SK-N-SH treated with all-trans-retinoic acid at 6 μM for 48 hours (cell line): ENCODE measurements around the gene BBS1.

Experiments used
- ATAC-seq: fragments of 200-7000 bp; cut with Tn5 transposase; 3 replicates; pipeline ENCODE4 v1.9.1; 2020; ENCODE audit warnings: mild to moderate bottlenecking, moderate library complexity
- ARNTL ChIP-seq: fragments of 450-650 bp; formaldehyde crosslinking; IDR thresholded peaks from 2 replicates; pipeline ENCODE4 v1.5.0; 2020; ENCODE audit warnings: low read depth, mild to moderate bottlenecking, moderate library complexity, borderline replicate concordance
- BACH2 ChIP-seq: fragments of 250-450 bp; sonication (Bioruptor Pico); IDR thresholded peaks from 2 replicates; pipeline ENCODE4 v1.9.0; 2021; ENCODE audit warnings: mild to moderate bottlenecking, borderline replicate concordance
- CSDC2 ChIP-seq: fragments of 250-450 bp; sonication (Bioruptor Pico); IDR thresholded peaks from 2 replicates; pipeline ENCODE4 v1.5.0; 2020; ENCODE audit warnings: mild to moderate bottlenecking, moderate library complexity
- ESRRG ChIP-seq: fragments of 250-450 bp; sonication (Bioruptor Pico); IDR thresholded peaks from 2 replicates; pipeline ENCODE4 v1.6.1; 2021; ENCODE audit warnings: mild to moderate bottlenecking
- GLIS3 ChIP-seq: fragments of 250-450 bp; sonication (Bioruptor Pico); IDR thresholded peaks from 2 replicates; pipeline ENCODE4 v1.5.0; 2020; ENCODE audit warnings: mild to moderate bottlenecking, moderate library complexity
- ISL1 ChIP-seq: fragments of 250-450 bp; sonication (Bioruptor Pico); IDR thresholded peaks from 2 replicates; pipeline ENCODE4 v2.1.2; 2022; ENCODE audit warnings: mild to moderate bottlenecking, moderate library complexity
- OSR1 ChIP-seq: fragments of 250-450 bp; sonication (Bioruptor Pico); IDR thresholded peaks from 2 replicates; pipeline ENCODE4 v1.8.0; 2022; ENCODE audit warnings: moderate library complexity, mild to moderate bottlenecking, inconsistent platforms
- PATZ1 ChIP-seq: fragments of 250-450 bp; sonication (Bioruptor Pico); IDR thresholded peaks from 2 replicates; pipeline ENCODE4 v1.8.0; 2020; ENCODE audit warnings: mild to moderate bottlenecking, moderate library complexity, borderline replicate concordance
- POU6F1 ChIP-seq: fragments of 250-450 bp; sonication (Bioruptor Pico); IDR thresholded peaks from 2 replicates; pipeline ENCODE4 v1.8.0; 2021; ENCODE audit warnings: low read depth, mild to moderate bottlenecking, moderate library complexity, borderline replicate concordance
- PPARA ChIP-seq: fragments of 250-450 bp; sonication (Bioruptor Pico); IDR thresholded peaks from 2 replicates; pipeline ENCODE4 v1.5.0; 2020; ENCODE audit warnings: mild to moderate bottlenecking, borderline replicate concordance
- RARB ChIP-seq: fragments of 250-450 bp; sonication (Bioruptor Pico); IDR thresholded peaks from 2 replicates; pipeline ENCODE4 v1.8.0; 2021; ENCODE audit warnings: mild to moderate bottlenecking, moderate library complexity
- SNAI2 ChIP-seq: fragments of 250-450 bp; sonication (Bioruptor Pico); IDR thresholded peaks from 2 replicates; pipeline ENCODE4 v1.5.0; 2020; ENCODE audit warnings: mild to moderate bottlenecking, moderate library complexity
- TCF4 ChIP-seq: fragments of 250-450 bp; sonication (Bioruptor Pico); IDR thresholded peaks from 2 replicates; pipeline ENCODE4 v1.8.0; 2021; ENCODE audit warnings: mild to moderate bottlenecking, moderate library complexity, borderline replicate concordance
- TOX ChIP-seq: fragments of 250-450 bp; sonication (Bioruptor Pico); IDR thresholded peaks from 2 replicates; pipeline ENCODE4 v1.8.0; 2021; ENCODE audit warnings: mild to moderate bottlenecking, moderate library complexity, borderline replicate concordance
- ZFP3 ChIP-seq: fragments of 250-450 bp; sonication (Bioruptor Pico); IDR thresholded peaks from 2 replicates; pipeline ENCODE4 v1.5.0; 2020; ENCODE audit warnings: mild to moderate bottlenecking, moderate library complexity
- ZFP30 ChIP-seq: fragments of 450-650 bp; formaldehyde crosslinking; IDR thresholded peaks from 2 replicates; pipeline ENCODE4 v1.5.0; 2022; ENCODE audit warnings: mild to moderate bottlenecking, moderate library complexity
- ZNF565 ChIP-seq: fragments of 450-650 bp; formaldehyde crosslinking; conservative IDR thresholded peaks from 2 replicates; pipeline ENCODE4 v1.5.0; 2020; ENCODE audit warnings: low read depth, mild to moderate bottlenecking, moderate library complexity
- ZNF70 ChIP-seq: fragments of 450-650 bp; formaldehyde crosslinking; IDR thresholded peaks from 2 replicates; pipeline ENCODE4 v1.5.0; 2020; ENCODE audit warnings: mild to moderate bottlenecking, moderate library complexity
- TF ChIP-seq, protein P1 (sequence below): fragments of 250-450 bp; sonication (Bioruptor Pico); IDR thresholded peaks from 2 replicates; pipeline ENCODE4 v1.5.0; 2020; ENCODE audit warnings: mild to moderate bottlenecking, moderate library complexity
- TF ChIP-seq, protein P2 (sequence below): fragments of 250-450 bp; sonication (Bioruptor Pico); IDR thresholded peaks from 2 replicates; pipeline ENCODE4 v1.5.1; 2020; ENCODE audit warnings: low read depth, mild to moderate bottlenecking, moderate library complexity

Gene BBS1

DNA sequence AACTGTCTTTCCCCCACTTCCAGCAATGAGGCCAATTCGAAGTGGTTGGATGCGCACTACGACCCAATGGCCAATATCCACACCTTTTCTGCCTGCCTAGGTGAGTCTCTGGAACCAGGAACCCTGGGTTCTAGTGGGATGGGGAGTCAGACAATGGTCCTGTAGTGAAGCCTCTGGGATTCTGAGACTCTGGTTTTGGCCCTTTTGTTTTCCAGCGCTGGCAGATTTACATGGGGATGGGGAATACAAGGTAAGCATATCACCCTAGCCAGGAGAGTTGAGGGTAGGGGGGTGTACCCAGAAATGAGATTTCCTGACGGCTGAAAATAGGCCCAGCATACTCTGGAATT lies 530 bp downstream of the BBS1 start (continued):
- TF ChIP-seq POU6F1: no peak
- TF ChIP-seq ESRRG (CRISPR knock-in tag): no peak
- TF ChIP-seq, protein P1, sequence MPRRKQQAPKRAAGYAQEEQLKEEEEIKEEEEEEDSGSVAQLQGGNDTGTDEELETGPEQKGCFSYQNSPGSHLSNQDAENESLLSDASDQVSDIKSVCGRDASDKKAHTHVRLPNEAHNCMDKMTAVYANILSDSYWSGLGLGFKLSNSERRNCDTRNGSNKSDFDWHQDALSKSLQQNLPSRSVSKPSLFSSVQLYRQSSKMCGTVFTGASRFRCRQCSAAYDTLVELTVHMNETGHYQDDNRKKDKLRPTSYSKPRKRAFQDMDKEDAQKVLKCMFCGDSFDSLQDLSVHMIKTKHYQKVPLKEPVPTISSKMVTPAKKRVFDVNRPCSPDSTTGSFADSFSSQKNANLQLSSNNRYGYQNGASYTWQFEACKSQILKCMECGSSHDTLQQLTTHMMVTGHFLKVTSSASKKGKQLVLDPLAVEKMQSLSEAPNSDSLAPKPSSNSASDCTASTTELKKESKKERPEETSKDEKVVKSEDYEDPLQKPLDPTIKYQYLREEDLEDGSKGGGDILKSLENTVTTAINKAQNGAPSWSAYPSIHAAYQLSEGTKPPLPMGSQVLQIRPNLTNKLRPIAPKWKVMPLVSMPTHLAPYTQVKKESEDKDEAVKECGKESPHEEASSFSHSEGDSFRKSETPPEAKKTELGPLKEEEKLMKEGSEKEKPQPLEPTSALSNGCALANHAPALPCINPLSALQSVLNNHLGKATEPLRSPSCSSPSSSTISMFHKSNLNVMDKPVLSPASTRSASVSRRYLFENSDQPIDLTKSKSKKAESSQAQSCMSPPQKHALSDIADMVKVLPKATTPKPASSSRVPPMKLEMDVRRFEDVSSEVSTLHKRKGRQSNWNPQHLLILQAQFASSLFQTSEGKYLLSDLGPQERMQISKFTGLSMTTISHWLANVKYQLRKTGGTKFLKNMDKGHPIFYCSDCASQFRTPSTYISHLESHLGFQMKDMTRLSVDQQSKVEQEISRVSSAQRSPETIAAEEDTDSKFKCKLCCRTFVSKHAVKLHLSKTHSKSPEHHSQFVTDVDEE: no peak
- no peak for TF ChIP-seq OSR1
- no peak for TF ChIP-seq TOX (CRISPR knock-in tag)
- no peak for TF ChIP-seq CSDC2 (CRISPR knock-in tag)

GRCh38 chr11:66523611-66524010 lies 13.2 kb downstream of the BBS1 start:
- no peak for ATAC-seq
- no peak for TF ChIP-seq ARNTL

- no peak for ATAC-seq
- TF ChIP-seq ARNTL (no peak), BACH2 (no peak)
Observed at GRCh38 chr11:66524304-66525040, 14.0 kb downstream of the BBS1 start.

GRCh38 chr11:66529069-66529468 lies 18.6 kb downstream of the BBS1 start:
- TF ChIP-seq GLIS3 (CRISPR knock-in tag): no peak
- no peak for TF ChIP-seq SNAI2
- TF ChIP-seq, protein P2, sequence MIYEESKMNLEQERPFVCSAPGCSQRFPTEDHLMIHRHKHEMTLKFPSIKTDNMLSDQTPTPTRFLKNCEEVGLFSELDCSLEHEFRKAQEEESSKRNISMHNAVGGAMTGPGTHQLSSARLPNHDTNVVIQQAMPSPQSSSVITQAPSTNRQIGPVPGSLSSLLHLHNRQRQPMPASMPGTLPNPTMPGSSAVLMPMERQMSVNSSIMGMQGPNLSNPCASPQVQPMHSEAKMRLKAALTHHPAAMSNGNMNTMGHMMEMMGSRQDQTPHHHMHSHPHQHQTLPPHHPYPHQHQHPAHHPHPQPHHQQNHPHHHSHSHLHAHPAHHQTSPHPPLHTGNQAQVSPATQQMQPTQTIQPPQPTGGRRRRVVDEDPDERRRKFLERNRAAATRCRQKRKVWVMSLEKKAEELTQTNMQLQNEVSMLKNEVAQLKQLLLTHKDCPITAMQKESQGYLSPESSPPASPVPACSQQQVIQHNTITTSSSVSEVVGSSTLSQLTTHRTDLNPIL (CRISPR knock-in tag): no peak
- no peak for TF ChIP-seq PPARA (CRISPR knock-in tag)
- TF ChIP-seq, protein P1: no peak
- TF ChIP-seq TOX (CRISPR knock-in tag): no peak
- no peak for TF ChIP-seq ARNTL
- no peak for TF ChIP-seq CSDC2 (CRISPR knock-in tag)
- TF ChIP-seq ZFP30 (CRISPR knock-in tag): no peak
- TF ChIP-seq ISL1: no peak
- no peak for TF ChIP-seq ZFP3 (CRISPR knock-in tag)
- TF ChIP-seq ZNF70: no peak
- no peak for TF ChIP-seq BACH2
- no peak for TF ChIP-seq TCF4 (CRISPR knock-in tag)
- no peak for ATAC-seq

DNA sequence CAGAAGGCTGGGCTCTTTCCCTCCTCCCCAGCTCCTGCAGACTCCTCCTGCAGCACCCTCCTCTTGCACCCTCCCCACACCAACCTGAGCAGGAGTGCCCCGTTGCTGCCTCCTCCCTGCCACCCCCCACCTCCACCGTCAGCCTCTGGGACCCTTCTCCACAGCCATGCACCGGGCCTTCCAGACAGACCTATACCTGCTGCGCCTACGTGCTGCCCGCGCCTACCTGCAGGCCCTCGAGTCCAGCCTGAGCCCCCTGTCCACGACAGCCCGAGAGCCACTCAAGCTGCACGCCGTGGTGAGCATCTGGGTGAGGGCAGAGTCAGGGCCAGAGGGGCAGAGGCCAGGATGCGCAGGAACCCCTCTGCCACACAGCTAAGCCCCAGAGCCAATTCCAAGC lies 19.2 kb downstream of the BBS1 start:
- no peak for ATAC-seq
- TF ChIP-seq TCF4 (CRISPR knock-in tag) (no peak), CSDC2 (CRISPR knock-in tag) (no peak), ISL1 (no peak), ZFP30 (CRISPR knock-in tag) (no peak), GLIS3 (CRISPR knock-in tag) (no peak), POU6F1 (no peak), SNAI2 (no peak), PATZ1 (CRISPR knock-in tag) (no peak), ZNF70 (no peak), RARB (no peak), ZNF565 (no peak)
- TF ChIP-seq, protein P2 (CRISPR knock-in tag): no peak
